Stimulated activated CD4-positive, alpha-beta T cell treated with anti-CD3 and anti-CD28 coated beads, Interleukin-4, amount 100 ng/mL, for 4 hours (primary cell): ENCODE measurements around the gene SLC2A6.
"Not testable (repeated sequence)": the region's sequence is repeated elsewhere in the genome, so short reads cannot be mapped to it uniquely, and the experiment has no call there.

Source experiments
- DNase-seq, 2 experiments: peaks; one replicate each; pipeline ENCODE4 v3.0.0-alpha.2; 2020

Gene SLC2A6

DNA sequence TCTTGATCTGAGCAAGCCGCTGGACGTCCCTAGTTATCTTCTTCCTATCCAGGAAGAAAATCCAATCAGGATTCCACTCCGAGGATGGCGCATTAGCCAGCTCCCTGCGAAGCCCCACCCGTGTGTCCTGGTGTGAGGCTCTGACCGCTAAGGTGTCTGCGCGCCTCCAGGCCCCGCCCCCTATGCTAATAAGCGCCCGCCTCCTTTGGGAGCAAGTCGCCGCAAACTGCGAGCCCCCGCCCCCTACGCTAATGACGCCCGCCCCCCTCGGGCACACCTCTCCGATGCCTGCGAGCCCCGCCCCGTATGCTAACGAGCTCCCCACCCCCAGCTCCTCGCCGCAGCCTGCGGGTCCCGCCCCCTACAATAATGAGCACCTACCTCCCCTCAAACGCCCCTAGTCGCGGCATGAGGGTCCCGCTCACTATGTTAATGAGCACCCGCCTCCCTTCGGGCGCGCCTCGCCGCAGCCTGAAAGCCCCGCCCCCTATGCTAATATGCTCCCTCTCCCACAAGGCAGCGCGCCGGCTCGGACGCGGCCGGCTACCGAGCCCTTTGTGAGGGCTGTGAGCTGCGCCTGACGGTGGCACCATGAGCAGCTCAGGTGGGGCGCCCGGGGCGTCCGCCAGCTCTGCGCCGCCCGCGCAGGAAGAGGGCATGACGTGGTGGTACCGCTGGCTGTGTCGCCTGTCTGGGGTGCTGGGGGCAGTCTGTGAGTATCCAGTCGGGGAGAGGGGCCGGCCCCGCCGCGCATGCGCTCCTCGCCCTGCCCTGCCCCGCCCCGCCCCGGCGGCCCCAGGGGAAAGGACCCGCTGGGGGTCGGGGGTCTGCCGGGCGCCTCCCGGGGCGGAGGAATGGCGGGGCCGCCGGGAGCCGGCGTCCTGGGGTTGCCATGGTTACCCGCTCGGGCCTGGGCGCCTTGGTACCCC, 19.2 kb downstream of the SLC2A6 start, which contains the start of gene CACFD1:
Gene CACFD1 (plus strand): TSS at position 503 of the 929 bp plus-strand sequence. CDS start 89 bp downstream, at position 592.
- peak; percentile 89 to 91 for DNase-seq

DNA sequence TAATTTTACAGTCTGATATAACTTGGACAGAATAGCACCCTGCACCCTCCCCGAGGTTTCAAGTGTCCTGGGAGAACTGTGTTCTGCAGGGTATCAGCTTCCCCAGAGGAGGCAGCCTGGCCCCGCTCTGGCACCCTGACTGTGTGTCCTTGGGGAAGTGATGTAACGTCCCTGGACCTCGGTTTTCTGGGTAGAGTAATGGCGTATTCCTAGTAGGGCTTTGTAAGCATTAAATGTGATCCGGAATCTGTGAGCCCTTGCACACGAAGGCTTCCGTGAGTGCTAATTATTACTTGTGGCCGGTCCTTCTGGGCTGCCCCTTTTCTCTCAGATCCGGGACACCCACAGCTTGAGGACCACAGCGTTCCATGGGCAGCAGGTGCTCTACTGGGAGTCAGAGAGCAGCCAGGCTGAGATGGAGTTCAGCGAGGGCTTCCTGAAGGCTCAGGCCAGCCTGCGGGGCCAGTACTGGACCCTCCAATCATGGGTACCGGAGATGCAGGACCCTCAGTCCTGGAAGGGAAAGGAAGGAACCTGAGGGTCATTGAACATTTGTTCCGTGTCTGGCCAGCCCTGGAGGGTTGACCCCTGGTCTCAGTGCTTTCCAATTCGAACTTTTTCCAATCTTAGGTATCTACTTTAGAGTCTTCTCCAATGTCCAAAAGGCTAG, 20.1 kb downstream of the SLC2A6 start:
- DNase-seq: no peak

DNA sequence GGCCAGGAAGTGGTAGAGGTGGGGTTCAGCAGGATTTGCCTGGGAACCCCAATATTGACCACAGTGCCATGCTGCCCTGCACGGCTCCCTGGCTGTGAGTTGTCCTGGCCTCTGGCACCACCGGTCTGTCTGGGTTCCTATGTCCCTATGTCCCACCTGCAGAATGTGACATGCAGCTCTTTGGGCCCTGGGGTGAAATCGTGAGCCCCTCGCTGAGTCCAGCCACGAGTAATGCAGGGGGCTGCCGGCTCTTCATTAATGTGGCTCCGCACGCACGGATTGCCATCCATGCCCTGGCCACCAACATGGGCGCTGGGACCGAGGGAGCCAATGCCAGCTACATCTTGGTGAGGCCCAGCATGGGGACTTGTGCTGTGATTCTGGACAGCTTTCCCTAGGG, 21.2 kb downstream of the SLC2A6 start:
- no peak for DNase-seq

DNA sequence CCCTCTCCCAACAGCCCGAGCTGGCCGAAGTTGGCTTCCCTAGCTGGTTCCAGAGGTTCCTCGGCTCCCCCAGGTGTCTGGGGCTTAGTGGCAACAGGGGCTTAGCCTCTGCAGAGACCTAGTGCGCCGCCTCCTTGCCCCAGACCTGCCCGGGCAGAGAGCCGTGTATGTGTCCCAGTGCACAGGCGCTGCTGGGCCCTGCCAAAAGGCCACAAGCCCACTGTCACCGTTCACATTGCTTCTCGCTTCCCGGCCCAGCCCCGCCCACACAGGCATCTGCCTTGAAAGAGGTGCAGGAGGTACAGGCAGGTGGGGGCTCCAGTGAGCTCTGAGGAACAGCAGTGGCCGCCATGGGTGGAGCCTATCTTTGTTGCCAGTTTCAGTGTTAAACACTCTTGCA, 21.7 kb downstream of the SLC2A6 start:
- DNase-seq: no peak

DNA sequence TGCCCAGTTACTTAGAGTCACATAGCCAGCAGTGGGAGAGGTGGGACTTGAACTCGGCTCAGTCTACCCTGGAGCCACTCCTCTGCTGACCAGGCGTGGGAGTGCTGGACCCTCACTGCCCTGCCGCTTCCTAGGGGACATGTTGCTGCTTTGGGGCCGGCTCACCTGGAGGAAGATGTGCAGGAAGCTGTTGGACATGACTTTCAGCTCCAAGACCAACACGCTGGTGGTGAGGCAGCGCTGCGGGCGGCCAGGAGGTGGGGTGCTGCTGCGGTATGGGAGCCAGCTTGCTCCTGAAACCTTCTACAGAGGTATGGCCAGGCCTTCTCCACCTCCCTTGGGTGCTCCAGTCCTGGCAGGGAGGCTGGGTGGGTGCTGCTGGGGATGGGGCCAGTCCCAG, 22.5 kb downstream of the SLC2A6 start:
- no peak for DNase-seq

DNA sequence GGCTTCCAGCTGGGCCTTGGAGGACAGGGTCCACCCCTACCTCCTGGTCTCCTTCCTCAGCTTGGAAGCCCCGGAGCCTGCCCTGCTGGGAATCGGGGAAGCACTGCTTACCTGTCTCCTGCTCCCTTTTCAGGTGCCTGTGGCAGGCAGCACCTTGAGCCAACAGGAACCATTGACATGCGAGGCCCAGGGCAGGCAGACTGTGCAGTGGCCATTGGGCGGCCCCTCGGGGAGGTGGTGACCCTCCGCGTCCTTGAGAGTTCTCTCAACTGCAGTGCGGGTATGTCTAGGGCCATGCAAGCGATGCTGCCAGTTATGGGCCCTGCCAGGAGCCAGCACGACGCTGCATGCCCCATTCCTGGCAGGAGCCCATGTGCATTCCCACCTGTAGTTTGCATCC, 23.0 kb downstream of the SLC2A6 start:
- DNase-seq: no peak

DNA sequence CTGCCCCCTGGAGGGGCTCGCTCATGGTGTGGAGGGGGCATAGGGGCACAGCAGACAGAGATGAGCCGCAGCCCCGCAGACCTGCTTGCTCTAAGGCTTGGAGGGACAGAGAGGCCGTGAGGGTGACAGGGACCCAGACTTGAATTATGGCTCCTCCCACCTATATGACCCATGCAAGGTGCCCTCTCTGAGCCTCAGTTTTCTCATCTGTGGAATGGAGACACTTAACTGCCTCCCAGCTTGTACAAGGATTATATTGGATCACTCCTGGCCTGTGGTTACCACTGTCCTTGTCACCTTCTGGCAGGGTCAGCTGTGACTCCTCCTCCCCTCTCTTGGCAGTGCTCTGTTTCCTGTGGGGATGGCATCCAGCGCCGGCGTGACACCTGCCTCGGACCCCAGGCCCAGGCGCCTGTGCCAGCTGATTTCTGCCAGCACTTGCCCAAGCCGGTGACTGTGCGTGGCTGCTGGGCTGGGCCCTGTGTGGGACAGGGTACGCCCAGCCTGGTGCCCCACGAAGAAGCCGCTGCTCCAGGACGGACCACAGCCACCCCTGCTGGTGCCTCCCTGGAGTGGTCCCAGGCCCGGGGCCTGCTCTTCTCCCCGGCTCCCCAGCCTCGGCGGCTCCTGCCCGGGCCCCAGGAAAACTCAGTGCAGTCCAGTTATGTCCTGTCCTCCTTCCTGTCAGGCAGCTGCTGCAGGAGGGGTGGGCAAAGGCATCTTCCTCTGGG, 23.8 kb downstream of the SLC2A6 start:
- DNase-seq: no peak

DNA sequence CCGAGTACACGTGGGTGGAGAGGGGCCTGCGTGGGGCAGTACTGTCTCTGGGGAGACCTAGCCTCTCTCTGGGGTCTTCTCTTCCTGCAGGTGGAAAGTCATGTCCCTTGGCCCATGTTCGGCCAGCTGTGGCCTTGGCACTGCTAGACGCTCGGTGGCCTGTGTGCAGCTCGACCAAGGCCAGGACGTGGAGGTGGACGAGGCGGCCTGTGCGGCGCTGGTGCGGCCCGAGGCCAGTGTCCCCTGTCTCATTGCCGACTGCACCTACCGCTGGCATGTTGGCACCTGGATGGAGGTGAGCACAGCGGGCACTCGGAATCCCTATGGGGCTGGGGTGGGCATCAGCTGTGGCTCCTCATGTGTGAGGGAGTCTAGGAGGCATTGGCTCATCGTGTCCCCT, 24.6 kb downstream of the SLC2A6 start:
- no peak for DNase-seq

DNA sequence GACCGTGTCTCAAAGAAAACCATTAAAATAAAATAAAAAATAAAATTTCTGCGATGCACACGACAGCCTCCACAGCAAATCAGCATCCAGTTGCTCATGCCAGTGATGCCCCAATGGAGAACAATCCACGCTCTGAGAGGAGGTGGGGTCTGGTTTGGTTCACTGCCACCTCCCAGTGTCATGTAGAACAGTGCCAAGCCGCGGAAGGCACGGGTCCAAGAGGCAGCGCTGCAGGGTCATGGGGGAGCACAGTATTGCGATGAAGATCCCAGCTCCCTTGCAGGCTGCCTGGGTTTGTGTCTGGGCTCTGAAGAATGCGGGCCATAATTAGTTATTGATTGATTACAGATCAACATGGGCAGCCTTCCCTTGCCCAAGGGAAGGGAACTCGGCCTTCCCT, 25.2 kb downstream of the SLC2A6 start:
- no peak for DNase-seq

DNA sequence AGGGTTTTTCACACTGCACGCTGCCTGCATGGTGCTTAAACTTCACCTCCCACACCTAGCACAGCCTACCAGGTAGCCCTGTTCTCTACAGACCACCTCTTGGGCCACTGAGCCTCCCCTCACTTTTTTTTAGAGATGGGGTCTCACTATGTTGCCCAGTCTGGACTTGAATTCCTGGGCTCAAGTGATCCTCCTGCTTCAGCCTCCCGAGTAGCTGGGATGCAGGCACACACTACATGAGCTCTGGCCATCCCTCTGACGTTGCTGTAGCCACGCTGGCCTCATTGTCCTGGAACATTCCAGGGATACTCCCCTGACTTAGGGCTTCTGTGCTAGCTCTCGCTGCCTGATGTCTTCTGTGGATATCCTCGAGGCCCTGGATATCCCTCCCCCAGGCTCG, 26.3 kb downstream of the SLC2A6 start:
- DNase-seq: no peak

DNA sequence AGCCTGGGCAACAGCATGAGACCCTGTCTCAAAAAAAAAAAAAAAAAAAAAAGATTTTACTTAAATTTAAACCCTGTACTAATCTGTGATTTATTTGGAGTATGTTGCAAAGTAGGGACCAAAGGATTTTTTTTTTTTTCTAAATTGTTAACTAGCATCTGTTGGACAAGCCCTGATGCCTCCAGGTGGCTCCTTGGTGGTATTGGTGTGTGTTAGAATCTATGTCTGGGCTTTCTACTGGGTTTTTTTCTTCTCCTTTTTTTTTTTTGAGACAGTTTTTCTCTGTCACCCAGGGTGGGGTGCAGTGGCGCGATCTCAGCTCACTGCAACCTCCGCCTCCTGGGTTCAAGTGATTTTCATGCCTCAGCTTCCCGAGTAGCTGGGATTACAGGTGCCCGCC, 27.0 kb downstream of the SLC2A6 start:
- not testable (repeated sequence) for DNase-seq

DNA sequence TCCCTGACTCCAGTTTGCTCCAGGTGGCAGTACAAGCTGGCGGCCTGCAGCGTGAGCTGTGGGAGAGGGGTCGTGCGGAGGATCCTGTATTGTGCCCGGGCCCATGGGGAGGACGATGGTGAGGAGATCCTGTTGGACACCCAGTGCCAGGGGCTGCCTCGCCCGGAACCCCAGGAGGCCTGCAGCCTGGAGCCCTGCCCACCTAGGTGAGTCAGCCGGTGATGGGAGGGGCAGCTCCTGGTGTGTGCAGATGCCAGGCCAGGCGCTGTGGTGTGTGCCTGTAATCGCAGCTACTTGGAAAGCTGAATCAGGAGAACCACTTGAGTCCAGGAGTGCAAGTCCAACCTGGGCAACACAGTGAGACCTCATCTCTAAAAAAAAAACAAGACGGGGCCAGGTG, 29.1 kb downstream of the SLC2A6 start:
- no peak for DNase-seq

DNA sequence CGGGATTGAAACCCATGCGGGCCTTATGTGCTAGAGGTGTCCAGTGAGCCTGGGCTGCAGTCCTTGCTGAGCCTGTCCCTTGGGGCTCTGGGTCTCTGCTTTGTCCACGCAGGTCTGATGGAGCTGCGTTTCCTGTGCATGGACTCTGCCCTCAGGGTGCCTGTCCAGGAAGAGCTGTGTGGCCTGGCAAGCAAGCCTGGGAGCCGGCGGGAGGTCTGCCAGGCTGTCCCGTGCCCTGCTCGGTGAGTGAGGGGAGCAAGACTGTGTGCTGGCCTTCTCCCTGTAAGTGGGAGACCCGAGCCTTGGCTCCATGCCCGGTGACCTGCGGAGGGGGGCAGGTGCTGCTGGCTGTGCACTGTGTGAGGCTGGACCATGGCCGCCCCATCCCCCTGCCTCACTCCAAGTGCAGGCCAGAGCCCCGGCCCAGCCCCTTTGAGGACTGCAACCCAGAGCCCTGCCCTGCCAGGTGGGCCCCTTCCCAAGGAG, 30.4 kb downstream of the SLC2A6 start:
- DNase-seq: no peak

DNA sequence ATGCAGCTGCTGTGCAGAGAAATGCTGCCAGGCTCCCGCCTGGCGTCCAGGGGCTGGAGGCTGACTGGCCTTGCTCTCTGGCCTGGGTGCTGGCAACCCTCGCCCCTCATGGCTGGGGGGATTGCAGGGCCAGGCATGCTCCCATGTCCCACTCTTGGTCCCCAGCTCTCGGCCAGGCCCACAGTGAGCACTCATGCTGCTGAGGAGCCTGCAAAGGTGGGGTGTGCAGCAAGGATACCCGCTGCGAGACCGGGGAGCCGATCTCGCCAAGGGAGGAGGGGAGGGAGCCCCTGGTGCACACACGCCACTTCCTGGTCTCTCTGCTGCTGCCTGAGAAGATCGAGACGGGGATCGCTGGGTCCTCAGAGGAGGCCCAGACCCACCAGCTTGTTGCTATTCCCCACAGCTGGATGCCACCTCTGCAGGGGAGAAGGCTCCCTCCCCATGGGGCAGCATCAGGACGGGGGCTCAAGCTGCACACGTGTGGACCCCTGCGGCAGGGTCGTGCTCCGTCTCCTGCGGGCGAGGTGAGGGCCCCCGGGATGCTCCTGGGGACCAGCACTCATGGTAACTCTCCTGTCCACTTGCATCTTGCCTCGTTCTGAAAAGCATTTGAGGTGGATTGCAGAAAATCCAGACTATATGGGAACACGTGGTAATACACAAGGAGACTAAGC, 33.5 kb downstream of the SLC2A6 start:
- DNase-seq: no peak

DNA sequence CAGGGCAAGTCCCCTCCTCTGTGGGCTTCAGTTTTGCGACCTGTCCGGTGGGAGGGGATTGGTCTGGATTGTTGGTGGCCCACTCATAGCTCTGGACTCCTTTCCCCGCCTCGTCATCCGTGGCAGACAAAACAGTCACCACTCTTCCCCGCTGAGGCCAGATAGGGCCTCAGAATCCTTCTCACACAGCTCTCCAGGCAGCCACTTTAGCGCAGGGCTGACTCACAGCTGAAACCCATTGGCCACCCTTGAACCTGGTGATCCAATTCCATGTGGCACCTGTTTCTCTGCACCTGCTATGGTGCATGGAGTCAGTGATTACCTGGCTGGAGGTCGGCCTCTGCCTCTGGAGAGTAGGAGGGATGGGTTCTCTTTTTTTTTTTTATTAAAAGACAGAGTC, 34.9 kb downstream of the SLC2A6 start:
- DNase-seq: no peak

DNA sequence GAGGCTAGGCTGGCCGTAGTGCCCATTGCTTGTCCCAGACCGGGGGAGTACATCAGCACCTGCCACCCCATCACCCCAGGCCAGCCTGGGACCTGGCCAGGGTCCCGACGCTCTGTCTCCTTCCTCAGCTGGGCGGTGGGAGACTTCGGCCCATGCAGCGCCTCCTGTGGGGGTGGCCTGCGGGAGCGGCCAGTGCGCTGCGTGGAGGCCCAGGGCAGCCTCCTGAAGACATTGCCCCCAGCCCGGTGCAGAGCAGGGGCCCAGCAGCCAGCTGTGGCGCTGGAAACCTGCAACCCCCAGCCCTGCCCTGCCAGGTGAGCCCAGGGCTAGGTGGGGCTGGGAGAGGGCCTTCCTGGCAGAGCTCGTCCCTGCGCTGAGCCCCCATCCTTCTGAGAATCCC, 35.7 kb downstream of the SLC2A6 start:
- DNase-seq: no peak

DNA sequence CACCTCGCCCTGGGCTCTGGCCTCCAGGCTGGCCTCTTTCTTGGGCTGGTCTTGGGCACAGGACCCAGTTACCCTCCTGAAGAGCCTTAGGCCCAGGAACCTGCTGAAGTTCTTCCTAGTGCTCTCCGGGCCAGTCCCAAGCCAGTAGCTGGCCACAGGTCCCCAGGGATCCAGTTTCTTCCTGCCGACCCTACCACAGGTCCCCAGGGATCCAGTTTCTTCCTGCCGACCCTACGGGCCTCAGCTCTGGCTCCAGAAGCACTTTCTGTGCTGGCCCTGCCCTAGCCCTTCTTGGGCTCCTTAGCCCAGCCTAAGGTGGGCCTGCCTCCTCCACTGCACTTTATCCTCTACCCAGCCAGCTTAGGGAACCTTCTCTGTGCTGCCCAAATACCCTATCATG, 37.3 kb downstream of the SLC2A6 start:
- DNase-seq: no peak

DNA sequence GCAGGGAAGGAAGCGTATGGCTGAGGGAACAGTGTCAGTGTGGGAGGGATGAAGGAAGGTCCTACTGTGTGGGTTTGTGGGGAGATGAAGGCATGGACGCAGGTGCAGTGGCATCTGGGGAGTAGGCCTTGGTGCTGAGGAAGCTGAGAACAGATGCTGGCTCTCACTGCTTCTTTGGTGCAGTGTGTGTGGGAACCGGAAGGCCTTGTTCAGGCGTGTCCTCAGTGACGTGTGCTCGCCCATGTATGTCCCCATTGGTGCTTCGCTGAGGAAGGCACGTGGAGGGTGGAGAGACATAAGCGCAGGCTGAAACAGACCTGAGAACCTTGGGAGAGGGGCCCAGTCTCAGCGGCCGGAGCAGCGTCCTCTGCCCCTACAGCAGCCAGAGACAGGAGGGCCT, 38.0 kb downstream of the SLC2A6 start:
- DNase-seq: no peak

DNA sequence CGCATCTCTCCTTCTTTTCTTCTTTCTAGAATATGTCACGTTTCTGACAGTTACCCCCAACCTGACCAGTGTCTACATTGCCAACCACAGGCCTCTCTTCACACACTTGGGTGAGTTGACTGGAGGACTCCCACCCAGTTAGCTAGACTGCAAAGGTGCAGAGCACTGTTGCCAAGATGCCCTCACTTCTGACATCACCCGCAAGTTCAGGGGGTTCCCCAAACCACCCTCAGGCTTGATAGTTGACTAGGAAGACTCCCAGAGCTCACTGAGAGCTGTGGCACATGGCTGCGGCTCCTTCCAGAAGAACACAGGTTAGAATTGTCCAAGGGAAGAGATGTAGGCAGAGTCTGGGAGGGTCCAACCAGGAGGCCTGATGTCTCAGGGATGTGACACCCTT, 39.6 kb downstream of the SLC2A6 start:
- no peak for DNase-seq

DNA sequence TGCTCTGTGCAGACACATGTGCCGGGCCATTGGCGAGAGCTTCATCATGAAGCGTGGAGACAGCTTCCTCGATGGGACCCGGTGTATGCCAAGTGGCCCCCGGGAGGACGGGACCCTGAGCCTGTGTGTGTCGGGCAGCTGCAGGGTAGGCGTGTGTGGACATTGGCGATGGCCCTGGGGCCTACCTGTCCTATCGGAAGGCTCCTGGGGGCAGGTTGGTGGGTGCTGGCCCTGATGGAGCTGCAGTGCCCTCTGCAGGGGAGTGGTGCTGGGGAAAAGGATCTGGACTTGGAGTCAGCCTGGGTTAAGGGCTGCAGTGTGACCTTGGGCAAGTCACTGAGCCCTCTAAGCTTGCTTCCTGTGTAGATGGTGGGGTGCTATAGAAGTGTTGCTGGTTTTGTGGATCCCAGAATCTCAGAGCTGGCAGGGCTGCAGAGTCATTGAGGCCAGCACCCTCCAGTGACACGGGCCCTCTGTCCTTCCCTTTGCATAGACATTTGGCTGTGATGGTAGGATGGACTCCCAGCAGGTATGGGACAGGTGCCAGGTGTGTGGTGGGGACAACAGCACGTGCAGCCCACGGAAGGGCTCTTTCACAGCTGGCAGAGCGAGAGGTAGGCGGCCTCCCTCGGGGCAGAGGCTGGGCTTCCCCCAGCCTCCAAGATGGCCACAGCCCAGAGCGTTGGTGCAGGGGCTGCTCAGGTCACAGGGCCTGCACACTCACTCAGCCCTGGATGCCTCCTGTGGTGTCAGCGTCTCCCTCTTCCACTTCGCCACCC, 41.0 kb downstream of the SLC2A6 start:
- DNase-seq: no peak

DNA sequence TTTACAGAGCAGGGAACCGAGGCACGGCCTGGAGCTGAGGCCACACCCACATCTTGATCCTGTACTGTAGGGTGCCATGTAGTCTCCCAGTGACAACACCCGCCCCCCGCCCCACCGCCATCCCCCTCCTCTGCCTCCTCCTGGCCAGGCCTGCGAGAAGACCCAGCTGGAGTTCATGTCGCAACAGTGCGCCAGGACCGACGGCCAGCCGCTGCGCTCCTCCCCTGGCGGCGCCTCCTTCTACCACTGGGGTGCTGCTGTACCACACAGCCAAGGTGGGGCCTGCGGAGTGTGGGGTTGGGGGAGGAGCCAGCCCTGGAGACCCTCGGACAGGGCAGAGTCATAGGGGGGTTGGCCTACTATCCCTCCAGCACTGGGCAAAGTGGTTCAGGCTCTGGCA, 42.2 kb downstream of the SLC2A6 start:
- DNase-seq: no peak

DNA sequence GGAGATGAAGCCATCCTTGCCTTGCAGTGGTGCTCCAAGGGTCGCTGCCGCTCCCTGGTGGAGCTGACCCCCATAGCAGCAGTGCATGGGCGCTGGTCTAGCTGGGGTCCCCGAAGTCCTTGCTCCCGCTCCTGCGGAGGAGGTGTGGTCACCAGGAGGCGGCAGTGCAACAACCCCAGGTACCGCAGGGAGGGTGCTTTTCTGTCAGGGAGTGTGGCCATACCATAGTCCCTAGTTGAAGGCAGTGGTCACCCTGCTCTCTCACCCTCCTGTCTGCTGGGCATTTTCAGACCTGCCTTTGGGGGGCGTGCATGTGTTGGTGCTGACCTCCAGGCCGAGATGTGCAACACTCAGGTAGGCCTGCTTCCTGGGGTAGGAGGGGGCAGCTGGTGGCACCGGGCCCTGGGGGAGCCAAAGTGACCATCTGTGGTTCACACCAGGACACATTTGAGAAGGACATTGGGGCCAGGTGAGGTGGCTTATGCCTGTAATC, 45.5 kb downstream of the SLC2A6 start:
- DNase-seq: no peak
